Esophagus squamous epithelium (tissue), 4 donors: ENCODE measurements around the gene DNAH7.

Experiments
- POLR2A ChIP-seq, 4 donors: fragments of 450-650 bp; IDR thresholded peaks; one replicate each; pipeline ENCODE4 v1.6.1; 2017; ENCODE audit warnings: antibody characterized with exemption in 4 of 4, mild to moderate bottlenecking in 4 of 4, moderate library complexity in 3 of 4
- TF ChIP-seq, protein P1 (sequence below), 6 experiments: fragments of 450-650 bp in 4 of 6; fragments of 200-600 bp in 2 of 6; sonication (generic) in 2 of 6; IDR thresholded peaks; one replicate each; pipeline ENCODE4 v1.5.1; 2016 to 2019; ENCODE audit warnings: antibody characterized with exemption in 6 of 6, mild to moderate bottlenecking in 4 of 6, moderate library complexity in 4 of 6

DNA sequence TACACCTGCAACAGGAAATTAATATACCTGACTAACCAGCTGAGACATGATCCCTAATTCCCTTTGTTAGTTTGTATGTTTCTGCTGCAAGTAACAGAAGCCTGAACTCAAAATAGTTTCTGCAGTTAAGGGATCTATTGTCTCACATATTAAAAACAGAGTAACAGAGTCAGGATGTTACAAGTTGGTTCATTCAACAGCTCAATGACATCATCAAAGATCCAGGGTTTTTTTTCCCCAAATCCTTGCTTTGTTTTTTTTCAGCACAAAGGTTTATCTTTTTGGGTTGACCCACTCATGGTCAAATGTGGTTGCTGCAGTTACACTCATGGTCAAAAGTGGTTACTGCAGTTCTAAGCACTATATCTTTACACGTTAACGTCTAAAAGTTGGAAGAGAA lies 35.0 kb upstream of the DNAH7 start:
- TF ChIP-seq, protein P1, sequence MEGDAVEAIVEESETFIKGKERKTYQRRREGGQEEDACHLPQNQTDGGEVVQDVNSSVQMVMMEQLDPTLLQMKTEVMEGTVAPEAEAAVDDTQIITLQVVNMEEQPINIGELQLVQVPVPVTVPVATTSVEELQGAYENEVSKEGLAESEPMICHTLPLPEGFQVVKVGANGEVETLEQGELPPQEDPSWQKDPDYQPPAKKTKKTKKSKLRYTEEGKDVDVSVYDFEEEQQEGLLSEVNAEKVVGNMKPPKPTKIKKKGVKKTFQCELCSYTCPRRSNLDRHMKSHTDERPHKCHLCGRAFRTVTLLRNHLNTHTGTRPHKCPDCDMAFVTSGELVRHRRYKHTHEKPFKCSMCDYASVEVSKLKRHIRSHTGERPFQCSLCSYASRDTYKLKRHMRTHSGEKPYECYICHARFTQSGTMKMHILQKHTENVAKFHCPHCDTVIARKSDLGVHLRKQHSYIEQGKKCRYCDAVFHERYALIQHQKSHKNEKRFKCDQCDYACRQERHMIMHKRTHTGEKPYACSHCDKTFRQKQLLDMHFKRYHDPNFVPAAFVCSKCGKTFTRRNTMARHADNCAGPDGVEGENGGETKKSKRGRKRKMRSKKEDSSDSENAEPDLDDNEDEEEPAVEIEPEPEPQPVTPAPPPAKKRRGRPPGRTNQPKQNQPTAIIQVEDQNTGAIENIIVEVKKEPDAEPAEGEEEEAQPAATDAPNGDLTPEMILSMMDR (IDR thresholded peaks at IDR 0.05) = no peak
- TF ChIP-seq POLR2A (IDR thresholded peaks at IDR 0.05) = no peak
